SU-DHL-6 (cell line): Measurements from ENCODE around the gene STX19.

Source experiments
- EZH2phosphoT487 ChIP-seq: fragments of 200-600 bp; sonication (generic), shearing (Covaris generic); conservative IDR thresholded peaks from 2 replicates; pipeline ENCODE4 v1.6.1; 2018; ENCODE audit warnings: mild to moderate bottlenecking, antibody characterized with exemption, low read length, moderate library complexity, mixed read lengths
- TF ChIP-seq, protein P1 (sequence below): fragments of 200-600 bp; sonication (generic); IDR thresholded peaks from one replicate; pipeline ENCODE4 v1.5.1; 2017; ENCODE audit warnings: antibody characterized with exemption, mild to moderate bottlenecking, low read length, moderate library complexity; ENCODE audit not compliant: insufficient read depth, poor library complexity, severe bottlenecking

DNA sequence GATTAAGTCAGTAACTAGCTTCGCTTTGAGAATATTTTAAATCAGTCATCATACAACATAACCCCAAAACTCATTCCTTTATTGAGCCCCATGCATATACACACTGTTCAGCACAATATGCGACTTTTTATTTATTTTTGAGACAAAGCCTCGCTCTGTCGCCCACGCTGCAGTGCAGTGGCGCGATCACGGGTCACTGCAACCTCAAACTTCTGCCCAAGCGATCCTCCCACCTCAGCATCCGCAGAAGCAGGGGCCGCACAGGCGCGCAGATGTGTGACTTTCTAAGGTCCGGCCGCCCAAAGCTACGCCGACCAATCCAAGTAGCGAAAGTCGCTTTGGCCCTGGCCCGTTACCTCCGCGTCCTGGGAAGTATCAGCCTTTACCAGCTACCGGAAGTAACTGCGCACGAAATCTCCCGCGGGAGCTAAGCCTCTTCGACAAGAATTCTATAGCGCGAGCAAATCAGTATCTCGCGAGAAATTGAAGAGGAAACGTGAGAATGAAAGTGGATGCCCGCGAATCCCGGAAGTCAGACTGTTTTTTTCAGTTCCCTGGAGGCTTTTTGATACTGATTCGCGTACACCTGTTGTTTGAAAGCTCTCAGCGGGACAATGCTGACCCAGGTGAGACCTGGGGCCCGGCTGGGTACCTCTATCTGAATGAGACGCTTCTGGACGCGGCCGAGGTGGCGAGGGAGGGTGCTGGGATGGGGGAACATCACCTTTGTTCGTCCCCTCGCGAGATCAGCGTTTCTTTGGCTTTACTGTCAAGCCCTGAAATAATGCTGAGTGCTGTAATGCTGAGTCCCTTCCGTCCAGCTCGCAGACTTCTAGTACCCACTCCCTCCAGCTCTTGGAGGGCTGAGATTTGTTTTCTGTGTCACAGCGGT, 34.4 kb upstream of the STX19 start, which contains the start of the genes DHFR2 and NSUN3:
- TF ChIP-seq, protein P1, sequence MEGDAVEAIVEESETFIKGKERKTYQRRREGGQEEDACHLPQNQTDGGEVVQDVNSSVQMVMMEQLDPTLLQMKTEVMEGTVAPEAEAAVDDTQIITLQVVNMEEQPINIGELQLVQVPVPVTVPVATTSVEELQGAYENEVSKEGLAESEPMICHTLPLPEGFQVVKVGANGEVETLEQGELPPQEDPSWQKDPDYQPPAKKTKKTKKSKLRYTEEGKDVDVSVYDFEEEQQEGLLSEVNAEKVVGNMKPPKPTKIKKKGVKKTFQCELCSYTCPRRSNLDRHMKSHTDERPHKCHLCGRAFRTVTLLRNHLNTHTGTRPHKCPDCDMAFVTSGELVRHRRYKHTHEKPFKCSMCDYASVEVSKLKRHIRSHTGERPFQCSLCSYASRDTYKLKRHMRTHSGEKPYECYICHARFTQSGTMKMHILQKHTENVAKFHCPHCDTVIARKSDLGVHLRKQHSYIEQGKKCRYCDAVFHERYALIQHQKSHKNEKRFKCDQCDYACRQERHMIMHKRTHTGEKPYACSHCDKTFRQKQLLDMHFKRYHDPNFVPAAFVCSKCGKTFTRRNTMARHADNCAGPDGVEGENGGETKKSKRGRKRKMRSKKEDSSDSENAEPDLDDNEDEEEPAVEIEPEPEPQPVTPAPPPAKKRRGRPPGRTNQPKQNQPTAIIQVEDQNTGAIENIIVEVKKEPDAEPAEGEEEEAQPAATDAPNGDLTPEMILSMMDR: no peak
- TF ChIP-seq EZH2phosphoT487: no peak
